Left lung (tissue), 10 donors: ENCODE measurements around the gene APOE. TPM values are rescaled to one million over a fixed set of nuclear protein-coding genes. Genes with fewer than 3 reads are reported as not detected.

ENCODE experiments used
- ATAC-seq: fragments of 200-7000 bp; cut with Tn5 transposase; one replicate; pipeline ENCODE4 v1.9.1; 2020; ENCODE audit warnings: moderate library complexity
- DNase-seq, 4 donors: peaks; one replicate each; pipeline ENCODE4 v3.0.0-alpha.2; 2013 to 2020
- H3K27ac ChIP-seq, 2 donors: fragments of 200-600 bp; sonication (generic) in 1 of 2; one replicate each; pipeline versions ENCODE4 v1.5.0 to v1.8.0; 2020 to 2021
- H3K27me3 ChIP-seq, 2 donors: fragments of 200-600 bp; sonication (generic) in 1 of 2; one replicate each; pipeline versions ENCODE4 v1.5.0 to v1.8.0; 2020 to 2021
- H3K36me3 ChIP-seq, 2 donors: fragments of 200-600 bp; sonication (generic) in 1 of 2; one replicate each; pipeline versions ENCODE4 v1.5.0 to v1.8.0; 2020 to 2021
- H3K4me1 ChIP-seq, 2 donors: fragments of 200-600 bp; one replicate each; pipeline ENCODE4 v1.8.0; 2021
- H3K4me3 ChIP-seq, 2 donors: fragments of 200-600 bp; sonication (generic) in 1 of 2; one replicate each; pipeline versions ENCODE4 v1.5.0 to v1.8.0; 2020 to 2021; ENCODE audit warnings: mild to moderate bottlenecking in 1 of 2
- H3K9me3 ChIP-seq, 2 donors: fragments of 200-600 bp; sonication (generic) in 1 of 2; one replicate each; pipeline versions ENCODE4 v1.5.0 to v1.8.0; 2020 to 2021
- CTCF ChIP-seq, 2 donors: fragments of 200-600 bp; sonication (generic) in 1 of 2; IDR thresholded peaks; one replicate each; pipeline versions ENCODE4 v1.5.0 to v1.8.0; 2021; ENCODE audit warnings: antibody characterized with exemption in 2 of 2
- intact Hi-C, 2 donors: fragments of 100-400 bp; cut with DNase I; formaldehyde crosslinking; loops; one replicate each; pipeline versions ENCODE4 v1.11.2 to v1.14.2; 2022
- polyA plus RNA-seq, 6 donors: library from polyadenylated mRNA; unstranded; fragments of 120-200 nt; gene quantifications; one replicate each; pipeline ENCODE4 v1.2.1, GENCODE V29; 2013; ENCODE audit not compliant: insufficient read length in 6 of 6
- total RNA-seq, 2 donors: library from RNA; stranded (reverse); fragmentation: NEBNext Ultra II Directional; extraction: Animal tissue kit (Norgen Biotek cat#: 25700); gene quantifications; one replicate each; pipeline ENCODE4 v1.2.1, GENCODE V29; 2021
- donor health status: DM: no; HTN: yes; CAD: no.
- donor health status: DM: no; HTN: no; CAD: no.

Gene APOE
- total and polyA plus RNA-seq, 8 donors, result 22.6 to 757 (median 37.7) TPM

- DNase-seq (peak in 3 of 4 donors; percentile 97 to 100 (median 100)), ATAC-seq (peak; percentile 91)
- peak overlapping the region; percentile 48 to 80 for H3K4me3 ChIP-seq
- peaks cover 0 to 60% of the 10 kb centered on the region in 2 donors for H3K36me3 ChIP-seq
- no peak for TF ChIP-seq CTCF (IDR thresholded peaks at IDR 0.05)
- H3K4me1 ChIP-seq, result peaks cover 16 to 31% of the 10 kb centered on the region in 2 donors
- peak overlapping the region; percentile 92 to 95 for H3K27ac ChIP-seq
- no peaks in the 10 kb centered on the region for H3K9me3 ChIP-seq
- no peaks in the 10 kb centered on the region for H3K27me3 ChIP-seq
- intact Hi-C loops, result no loop called here
These were observed 15.1 kb upstream of the APOE start for GRCh38 chr19:44890366-44891015.

GRCh38 chr19:44891016-44891882 is 14.3 kb upstream of the APOE start, which contains the start of gene TOMM40:
TSS of gene TOMM40 (plus strand) at chr19:44891254. CDS start at chr19:44891416, 162 bp downstream.
- Histone ChIP-seq H3K9me3 (no peaks in the 10 kb centered on the region), H3K27me3 (no peaks in the 10 kb centered on the region), H3K4me3 (peak within 1 kb of the TSS; percentile 80 to 82), H3K4me1 (peaks cover 16 to 31% of the 10 kb centered on the region in 2 donors), H3K27ac (peak within 1 kb of the TSS; percentile 92 to 95), H3K36me3 (peaks cover 0 to 60% of the 10 kb centered on the region in 2 donors)
- no peak for TF ChIP-seq CTCF (IDR thresholded peaks at IDR 0.05)
- ATAC-seq, result no peak
- intact Hi-C loops, result no loop called here
- DNase-seq, result peak in 2 of 4 donors; percentile 97 to 100

GRCh38 chr19:44892932-44893331 is 12.7 kb upstream of the APOE start:
- Histone ChIP-seq H3K4me1 (peaks cover 16 to 31% of the 10 kb centered on the region in 2 donors), H3K4me3 (peak overlapping the region in 1 of 2 donors; percentile 80), H3K9me3 (no peaks in the 10 kb centered on the region), H3K27ac (no peak overlapping the region), H3K27me3 (no peaks in the 10 kb centered on the region), H3K36me3 (peaks cover 0 to 60% of the 10 kb centered on the region in 2 donors)
- TF ChIP-seq CTCF (IDR thresholded peaks at IDR 0.05), result no peak
- DNase-seq (no peak), ATAC-seq (no peak)
- intact Hi-C loops, result no loop called here

- no peak for DNase-seq
- Histone ChIP-seq H3K36me3 (peaks cover 0 to 60% of the 10 kb centered on the region in 2 donors), H3K27ac (no peak overlapping the region), H3K4me1 (peaks cover 16 to 31% of the 10 kb centered on the region in 2 donors), H3K27me3 (no peaks in the 10 kb centered on the region), H3K9me3 (no peaks in the 10 kb centered on the region), H3K4me3 (no peak overlapping the region)
- ATAC-seq, result no peak
- no peak for TF ChIP-seq CTCF (IDR thresholded peaks at IDR 0.05)
- intact Hi-C loops, result no loop called here
These were observed 12.1 kb upstream of the APOE start for GRCh38 chr19:44893332-44894051.
